ENCODE data around the gene SPATA16. TPM values are rescaled to one million over a fixed set of nuclear protein-coding genes. Genes with fewer than 3 reads are reported as not detected.

Gene SPATA16
- total and polyA plus RNA-seq, 2 experiments from 2014 or later, result not detected

GRCh38 chr3:173098959-173099358 lies 42.1 kb downstream of the SPATA16 start:
- H3K36me3 ChIP-seq (replicated peaks; ENCODE audit: insufficient read depth, low read depth), result no peaks in the 10 kb centered on the region
- WGBS (ENCODE audit: low lambda C conversion rate, missing lambda C conversion rate), result 69% methylated on average over 1 of the region's 1 CpG

DNA sequence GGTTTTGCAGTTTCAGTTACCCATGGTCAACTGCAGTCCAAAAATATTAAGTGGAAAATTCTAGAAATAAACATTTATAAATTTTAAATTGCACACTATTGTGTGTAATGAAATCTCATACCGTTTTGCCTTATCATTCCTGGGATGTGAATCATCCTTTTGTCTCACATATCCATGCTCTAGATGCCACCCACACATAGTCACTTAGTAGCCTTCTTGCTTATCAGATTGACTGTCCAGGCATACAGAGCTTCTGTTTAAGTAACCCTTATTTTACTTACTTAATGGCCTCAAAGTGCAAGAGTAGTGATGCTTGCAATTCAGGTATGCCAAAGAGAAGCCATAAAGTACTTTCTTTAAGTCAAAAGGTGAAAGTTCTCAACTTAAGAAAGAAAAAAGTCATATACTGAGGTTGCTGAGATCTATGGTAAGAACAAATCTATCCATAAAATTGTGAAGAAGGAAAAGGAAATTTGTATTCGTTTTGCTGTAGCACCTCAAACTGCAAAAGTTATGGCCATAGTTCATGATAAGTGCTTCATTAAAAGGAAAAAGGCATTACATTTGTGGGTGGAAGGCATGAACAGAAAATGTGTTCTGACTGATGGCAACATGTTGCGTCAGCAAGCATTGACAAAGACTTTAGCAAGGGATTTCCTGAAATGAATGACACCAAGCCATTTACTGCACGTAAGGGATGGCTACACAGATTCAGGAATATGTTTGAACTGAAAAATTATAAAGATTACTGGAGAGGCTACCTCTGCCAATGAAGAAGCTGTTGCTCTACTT lies 43.8 kb downstream of the SPATA16 start:
- H2AFZ ChIP-seq, result no peak overlapping the region
- 64% methylated on average over 4 of the region's 4 CpGs for WGBS (ENCODE audit: low lambda C conversion rate, missing lambda C conversion rate)
- H3K4me1 ChIP-seq (ENCODE audit: insufficient read depth), result no peaks in the 10 kb centered on the region
- H3K27ac ChIP-seq, result no peak overlapping the region
- no peak overlapping the region for H3K4me3 ChIP-seq
- H3K27me3 ChIP-seq, result no peaks in the 10 kb centered on the region
- DNase-seq (ENCODE audit: low spot score), result peak; percentile 12
- H4K20me1 ChIP-seq (ENCODE audit: insufficient read depth, poor library complexity, severe bottlenecking), result no peaks in the 10 kb centered on the region
- no peaks in the 10 kb centered on the region for H3K79me2 ChIP-seq
- no peaks in the 10 kb centered on the region for H3K9me2 ChIP-seq (replicated peaks; ENCODE audit: insufficient read depth)
- no peaks in the 10 kb centered on the region for H3K9me3 ChIP-seq (ENCODE audit: low read depth)
- TF ChIP-seq CTCF (IDR thresholded peaks at IDR 0.05; ENCODE audit: poor library complexity), result no peak
- no peak for TF ChIP-seq EZH2 (IDR thresholded peaks at IDR 0.05; ENCODE audit: borderline replicate concordance)
- TF ChIP-seq EZH2phosphoT487 (IDR thresholded peaks at IDR 0.05; ENCODE audit: low read depth, severe bottlenecking, unreplicated experiment), result no peak
- no peak overlapping the region for H3K4me2 ChIP-seq
- no peaks in the 10 kb centered on the region for H3K36me3 ChIP-seq (replicated peaks; ENCODE audit: insufficient read depth, low read depth)

More at GRCh38 chr3:173098959-173099358, 42.1 kb downstream of the SPATA16 start:
- Histone ChIP-seq H3K4me3 (no peak overlapping the region), H2AFZ (no peak overlapping the region), H4K20me1 (ENCODE audit: insufficient read depth, poor library complexity, severe bottlenecking) (no peaks in the 10 kb centered on the region), H3K9me3 (ENCODE audit: low read depth) (no peaks in the 10 kb centered on the region), H3K79me2 (no peaks in the 10 kb centered on the region), H3K27ac (no peak overlapping the region), H3K4me1 (ENCODE audit: insufficient read depth) (no peaks in the 10 kb centered on the region), H3K27me3 (no peaks in the 10 kb centered on the region), H3K4me2 (no peak overlapping the region), H3K9me2 (replicated peaks; ENCODE audit: insufficient read depth) (no peaks in the 10 kb centered on the region)
- TF ChIP-seq EZH2phosphoT487 (IDR thresholded peaks at IDR 0.05; ENCODE audit: low read depth, severe bottlenecking, unreplicated experiment), result no peak
- no peak for TF ChIP-seq EZH2 (IDR thresholded peaks at IDR 0.05; ENCODE audit: borderline replicate concordance)
- no peak for TF ChIP-seq CTCF (IDR thresholded peaks at IDR 0.05; ENCODE audit: poor library complexity)
- no peak for DNase-seq (ENCODE audit: low spot score)

- Histone ChIP-seq H3K27ac (no peak overlapping the region), H3K4me1 (ENCODE audit: insufficient read depth) (no peaks in the 10 kb centered on the region), H3K79me2 (no peaks in the 10 kb centered on the region), H4K20me1 (ENCODE audit: insufficient read depth, poor library complexity, severe bottlenecking) (no peaks in the 10 kb centered on the region), H3K9me2 (replicated peaks; ENCODE audit: insufficient read depth) (no peaks in the 10 kb centered on the region), H3K27me3 (no peaks in the 10 kb centered on the region), H3K9me3 (ENCODE audit: low read depth) (no peaks in the 10 kb centered on the region), H3K4me2 (no peak overlapping the region), H3K36me3 (replicated peaks; ENCODE audit: insufficient read depth, low read depth) (no peaks in the 10 kb centered on the region), H3K4me3 (no peak overlapping the region), H2AFZ (no peak overlapping the region)
- no peak for DNase-seq (ENCODE audit: low spot score)
- no peak for TF ChIP-seq EZH2phosphoT487 (IDR thresholded peaks at IDR 0.05; ENCODE audit: low read depth, severe bottlenecking, unreplicated experiment)
- WGBS (ENCODE audit: low lambda C conversion rate, missing lambda C conversion rate), result 95% methylated on average over 3 of the region's 3 CpGs
These were observed 44.9 kb downstream of the SPATA16 start for GRCh38 chr3:173096140-173096539.

GRCh38 chr3:173092038-173092437 lies 49.0 kb downstream of the SPATA16 start:
- Histone ChIP-seq H3K4me1 (ENCODE audit: insufficient read depth) (no peaks in the 10 kb centered on the region), H2AFZ (no peak overlapping the region), H3K9me2 (replicated peaks; ENCODE audit: insufficient read depth) (no peaks in the 10 kb centered on the region), H3K9me3 (ENCODE audit: low read depth) (no peaks in the 10 kb centered on the region), H4K20me1 (ENCODE audit: insufficient read depth, poor library complexity, severe bottlenecking) (no peaks in the 10 kb centered on the region), H3K36me3 (replicated peaks; ENCODE audit: insufficient read depth, low read depth) (no peaks in the 10 kb centered on the region), H3K27ac (no peak overlapping the region), H3K79me2 (no peaks in the 10 kb centered on the region), H3K4me2 (no peak overlapping the region), H3K4me3 (no peak overlapping the region), H3K27me3 (no peaks in the 10 kb centered on the region)
- TF ChIP-seq EZH2phosphoT487 (IDR thresholded peaks at IDR 0.05; ENCODE audit: low read depth, severe bottlenecking, unreplicated experiment) (no peak), EZH2 (IDR thresholded peaks at IDR 0.05; ENCODE audit: borderline replicate concordance) (no peak), CTCF (IDR thresholded peaks at IDR 0.05; ENCODE audit: poor library complexity) (no peak)
- DNase-seq (ENCODE audit: low spot score), result no peak
- 87% methylated on average over 1 of the region's 1 CpG for WGBS (ENCODE audit: low lambda C conversion rate, missing lambda C conversion rate)
